Vagina (tissue), 2 donors: ENCODE data around the gene CEACAM21. TPM values are rescaled to one million over a fixed set of nuclear protein-coding genes. Genes with fewer than 3 reads are reported as not detected.
A peak's percentile ranks its signal among the peaks of the same experiment; 100 is the strongest.

Experiments
- DNase-seq, 2 donors: peaks; one replicate each; pipeline ENCODE4 v3.0.0-alpha.2; 2017; ENCODE audit errors: extremely low spot score in 2 of 2
- H3K27ac ChIP-seq: fragments of 200-600 bp; sonication (generic); one replicate; pipeline ENCODE4 v1.5.1; 2019
- H3K27me3 ChIP-seq: fragments of 200-600 bp; sonication (generic); one replicate; pipeline ENCODE4 v1.5.1; 2019
- H3K36me3 ChIP-seq, 2 donors: fragments of 200-600 bp; sonication (generic); one replicate each; pipeline ENCODE4 v1.5.1; 2017 to 2019
- H3K4me1 ChIP-seq: fragments of 200-600 bp; sonication (generic); one replicate; pipeline ENCODE4 v1.5.1; 2019
- H3K4me3 ChIP-seq, 2 donors: fragments of 200-600 bp; sonication (generic); 1 replicate in 1 of 2; 2 replicates in 1 of 2; pipeline ENCODE4 v1.5.1; 2016 to 2019
- H3K9me3 ChIP-seq: fragments of 200-600 bp; sonication (generic); one replicate; pipeline ENCODE4 v1.5.1; 2019
- CTCF ChIP-seq, 3 experiments: fragments of 450-650 bp in 2 of 3; fragments of 200-600 bp in 1 of 3; sonication (generic) in 1 of 3; IDR thresholded peaks; one replicate each; pipeline ENCODE4 v1.5.1; 2017 to 2019; ENCODE audit warnings: antibody characterized with exemption in 3 of 3, mild to moderate bottlenecking in 2 of 3, moderate library complexity in 2 of 3
- POLR2A ChIP-seq, 2 donors: fragments of 450-650 bp; IDR thresholded peaks; one replicate each; pipeline ENCODE4 v1.6.1; 2017; ENCODE audit warnings: antibody characterized with exemption in 2 of 2, mild to moderate bottlenecking in 2 of 2, moderate library complexity in 2 of 2
- POLR2AphosphoS5 ChIP-seq, 2 donors: sonication (generic); formaldehyde crosslinking; IDR thresholded peaks; one replicate each; pipeline ENCODE4 v1.9.0; 2017; ENCODE audit warnings: antibody characterized with exemption in 2 of 2, mild to moderate bottlenecking in 2 of 2, low read depth in 1 of 2; ENCODE audit not compliant: insufficient read depth in 1 of 2
- intact Hi-C: fragments of 100-400 bp; cut with DNase I; formaldehyde crosslinking; loops from one replicate; pipeline ENCODE4 v1.15.1; 2023
- total RNA-seq: library from RNA; depleted of rRNA; stranded (reverse); fragments of >200 nt; gene quantifications from one replicate; pipeline ENCODE4 v1.2.3, GENCODE V29; 2016

CEACAM21 gene
- total RNA-seq, 1 donor from 2014 or later, result not detected

GRCh38 chr19:41535029-41535622 lies 40.8 kb upstream of the CEACAM21 start:
- TF ChIP-seq POLR2AphosphoS5 (IDR thresholded peaks at IDR 0.05; ENCODE audit: insufficient read depth in 1 of 2, low read depth in 1 of 2), result peak in 1 of 2 donors; percentile 17
- TF ChIP-seq POLR2A (IDR thresholded peaks at IDR 0.05), result no peak
- no peak for DNase-seq
- H3K27ac ChIP-seq, result peak overlapping the region; percentile 30
- no peak overlapping the region for H3K4me3 ChIP-seq
- intact Hi-C loops, result no loop called here
- no peaks in the 10 kb centered on the region for H3K36me3 ChIP-seq
- H3K4me1 ChIP-seq, result peaks cover 15% of the 10 kb centered on the region
- H3K27me3 ChIP-seq, result no peaks in the 10 kb centered on the region
- no peaks in the 10 kb centered on the region for H3K9me3 ChIP-seq

- Histone ChIP-seq H3K27me3 (no peaks in the 10 kb centered on the region), H3K9me3 (no peaks in the 10 kb centered on the region), H3K36me3 (no peaks in the 10 kb centered on the region), H3K4me3 (no peak overlapping the region), H3K4me1 (no peaks in the 10 kb centered on the region), H3K27ac (no peak overlapping the region)
- TF ChIP-seq CTCF (IDR thresholded peaks at IDR 0.05) (peak in 1 of 3 experiments; percentile 14), POLR2AphosphoS5 (IDR thresholded peaks at IDR 0.05; ENCODE audit: insufficient read depth in 1 of 2, low read depth in 1 of 2) (no peak), POLR2A (IDR thresholded peaks at IDR 0.05) (no peak)
- intact Hi-C loops, result no loop called here
- no peak for DNase-seq
Observed at GRCh38 chr19:41537789-41538188, 38.2 kb upstream of the CEACAM21 start.

GRCh38 chr19:41540041-41540695 lies 35.8 kb upstream of the CEACAM21 start:
- H3K27ac ChIP-seq, result no peak overlapping the region
- no peaks in the 10 kb centered on the region for H3K9me3 ChIP-seq
- no peaks in the 10 kb centered on the region for H3K36me3 ChIP-seq
- H3K4me3 ChIP-seq, result no peak overlapping the region
- DNase-seq, result no peak
- no peaks in the 10 kb centered on the region for H3K27me3 ChIP-seq
- intact Hi-C loops, result no loop called here
- TF ChIP-seq CTCF (IDR thresholded peaks at IDR 0.05), result no peak
- TF ChIP-seq POLR2AphosphoS5 (IDR thresholded peaks at IDR 0.05; ENCODE audit: insufficient read depth in 1 of 2, low read depth in 1 of 2), result no peak
- no peak for TF ChIP-seq POLR2A (IDR thresholded peaks at IDR 0.05)
- H3K4me1 ChIP-seq, result no peaks in the 10 kb centered on the region

- Histone ChIP-seq H3K4me1 (no peaks in the 10 kb centered on the region), H3K27me3 (no peaks in the 10 kb centered on the region), H3K9me3 (no peaks in the 10 kb centered on the region), H3K27ac (no peak overlapping the region), H3K36me3 (no peaks in the 10 kb centered on the region), H3K4me3 (no peak overlapping the region)
- no peak for DNase-seq
- no peak for TF ChIP-seq POLR2AphosphoS5 (IDR thresholded peaks at IDR 0.05; ENCODE audit: insufficient read depth in 1 of 2, low read depth in 1 of 2)
- TF ChIP-seq POLR2A (IDR thresholded peaks at IDR 0.05), result no peak
- peak in 1 of 3 experiments; percentile 34 for TF ChIP-seq CTCF (IDR thresholded peaks at IDR 0.05)
- intact Hi-C loops, result no loop called here
Observed at GRCh38 chr19:41541990-41542584, 33.9 kb upstream of the CEACAM21 start.

- no peak for TF ChIP-seq POLR2A (IDR thresholded peaks at IDR 0.05)
- TF ChIP-seq CTCF (IDR thresholded peaks at IDR 0.05), result no peak
- TF ChIP-seq POLR2AphosphoS5 (IDR thresholded peaks at IDR 0.05; ENCODE audit: insufficient read depth in 1 of 2, low read depth in 1 of 2), result no peak
- no peak for DNase-seq
- Histone ChIP-seq H3K9me3 (no peaks in the 10 kb centered on the region), H3K4me3 (no peak overlapping the region), H3K27ac (no peak overlapping the region), H3K27me3 (no peaks in the 10 kb centered on the region), H3K4me1 (no peaks in the 10 kb centered on the region), H3K36me3 (no peaks in the 10 kb centered on the region)
- intact Hi-C loops, result no loop called here
Observed at GRCh38 chr19:41542622-41543021, 33.3 kb upstream of the CEACAM21 start.
